Smooth muscle cell (in vitro differentiated cells): ENCODE measurements around the gene EXOC6B. TPM values are rescaled to one million over a fixed set of nuclear protein-coding genes. Genes with fewer than 3 reads are reported as not detected.

ENCODE experiments used
- DNase-seq: peaks from one replicate; lab custom pipeline; 2025; ENCODE audit not compliant: unreplicated experiment; lab: John Stamatoyannopoulos, UW
- H2AFZ ChIP-seq: fragments of 200-600 bp; sonication (generic); 2 replicates; pipeline ENCODE4 v1.6.0; 2016; ENCODE audit warnings: antibody characterized with exemption, low read depth, mild to moderate bottlenecking
- H3F3A ChIP-seq: fragments of 200-600 bp; sonication (generic); 2 replicates; pipeline ENCODE4 v1.6.0; 2017; ENCODE audit warnings: antibody characterized with exemption, low read depth
- H3K27ac ChIP-seq: fragments of 200-600 bp; sonication (generic); 2 replicates; pipeline ENCODE4 v1.5.1; 2016; ENCODE audit warnings: low read depth, mild to moderate bottlenecking
- H3K27me3 ChIP-seq: fragments of 200-600 bp; sonication (generic); 2 replicates; pipeline ENCODE4 v1.6.1; 2016; ENCODE audit warnings: low read depth, mild to moderate bottlenecking
- H3K36me3 ChIP-seq: fragments of 200-600 bp; sonication (generic); 2 replicates; pipeline ENCODE4 v1.5.1; 2016; ENCODE audit warnings: low read depth
- H3K4me1 ChIP-seq: fragments of 200-600 bp; sonication (generic); 2 replicates; pipeline ENCODE4 v1.5.1; 2016; ENCODE audit warnings: low read depth
- H3K4me2 ChIP-seq: fragments of 200-600 bp; sonication (generic); 2 replicates; pipeline ENCODE4 v1.6.0; 2016; ENCODE audit warnings: mild to moderate bottlenecking
- H3K4me3 ChIP-seq: fragments of 200-600 bp; sonication (generic); 2 replicates; pipeline ENCODE4 v1.5.1; 2016; ENCODE audit warnings: mild to moderate bottlenecking
- H3K79me2 ChIP-seq: fragments of 200-600 bp; sonication (generic); 2 replicates; pipeline ENCODE4 v1.6.0; 2016; ENCODE audit warnings: low read depth, mild to moderate bottlenecking
- H3K9ac ChIP-seq: fragments of 200-600 bp; sonication (generic); 2 replicates; pipeline ENCODE4 v1.6.0; 2016; ENCODE audit warnings: low read depth
- H3K9me3 ChIP-seq: fragments of 200-600 bp; sonication (generic); replicated peaks from 2 replicates; pipeline ENCODE4 v1.5.1; 2016; ENCODE audit warnings: low read depth
- H4K20me1 ChIP-seq: fragments of 200-600 bp; sonication (generic); 2 replicates; pipeline ENCODE4 v1.6.0; 2016; ENCODE audit warnings: low read depth
- WGBS: methylation state at CpG from one replicate; pipeline ENCODE4 v1.1.7; 2016; ENCODE audit warnings: low lambda C conversion rate; 5-methylcytosine and 5-hydroxymethylcytosine counted together
- polyA plus RNA-seq: library from polyadenylated mRNA; unstranded; fragments of >200 nt; fragmentation: Nextera tagmentation; extraction: Ambion mirVana; gene quantifications from 2 replicates; pipeline ENCODE4 v1.2.1, GENCODE V29; 2016
- total RNA-seq: library from RNA; depleted of rRNA; stranded (reverse); fragments of >200 nt; gene quantifications from 2 replicates; pipeline ENCODE4 v1.2.3, GENCODE V29; 2014
- TF ChIP-seq, protein P1 (sequence below): fragments of 200-600 bp; sonication (generic); IDR thresholded peaks from 2 replicates; pipeline ENCODE4 v1.5.1; 2017; ENCODE audit warnings: borderline replicate concordance, mild to moderate bottlenecking, antibody characterized with exemption; ENCODE audit not compliant: insufficient read depth, poor library complexity, severe bottlenecking

Gene EXOC6B
- total and polyA plus RNA-seq, 2 experiments from 2014 or later = 6.9 to 19.7 TPM

DNA sequence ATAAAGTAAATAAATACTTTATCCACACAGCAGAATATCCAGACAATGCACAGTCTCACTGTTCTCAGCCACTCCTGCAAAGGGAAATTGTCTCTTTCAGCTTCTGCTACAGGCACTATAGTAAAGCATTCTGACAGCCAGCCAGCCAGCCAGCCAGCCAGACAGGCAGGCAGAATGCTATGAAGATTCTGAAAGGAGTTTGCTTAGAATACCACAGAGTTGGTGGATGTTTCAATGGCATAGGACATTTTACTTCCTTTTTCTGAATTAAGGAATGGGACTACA, 562.1 kb downstream of the EXOC6B start:
- DNase-seq = no peak
- Histone ChIP-seq H3K27me3 (no peaks in the 10 kb centered on the region), H3K4me3 (no peak overlapping the region), H3K36me3 (no peaks in the 10 kb centered on the region), H3K79me2 (no peaks in the 10 kb centered on the region), H3K9me3 (no peaks in the 10 kb centered on the region), H3K4me2 (no peak overlapping the region), H3K9ac (no peak overlapping the region), H4K20me1 (no peaks in the 10 kb centered on the region), H3F3A (no peaks in the 10 kb centered on the region), H3K4me1 (no peaks in the 10 kb centered on the region), H2AFZ (no peak overlapping the region), H3K27ac (no peak overlapping the region)
- TF ChIP-seq, protein P1, sequence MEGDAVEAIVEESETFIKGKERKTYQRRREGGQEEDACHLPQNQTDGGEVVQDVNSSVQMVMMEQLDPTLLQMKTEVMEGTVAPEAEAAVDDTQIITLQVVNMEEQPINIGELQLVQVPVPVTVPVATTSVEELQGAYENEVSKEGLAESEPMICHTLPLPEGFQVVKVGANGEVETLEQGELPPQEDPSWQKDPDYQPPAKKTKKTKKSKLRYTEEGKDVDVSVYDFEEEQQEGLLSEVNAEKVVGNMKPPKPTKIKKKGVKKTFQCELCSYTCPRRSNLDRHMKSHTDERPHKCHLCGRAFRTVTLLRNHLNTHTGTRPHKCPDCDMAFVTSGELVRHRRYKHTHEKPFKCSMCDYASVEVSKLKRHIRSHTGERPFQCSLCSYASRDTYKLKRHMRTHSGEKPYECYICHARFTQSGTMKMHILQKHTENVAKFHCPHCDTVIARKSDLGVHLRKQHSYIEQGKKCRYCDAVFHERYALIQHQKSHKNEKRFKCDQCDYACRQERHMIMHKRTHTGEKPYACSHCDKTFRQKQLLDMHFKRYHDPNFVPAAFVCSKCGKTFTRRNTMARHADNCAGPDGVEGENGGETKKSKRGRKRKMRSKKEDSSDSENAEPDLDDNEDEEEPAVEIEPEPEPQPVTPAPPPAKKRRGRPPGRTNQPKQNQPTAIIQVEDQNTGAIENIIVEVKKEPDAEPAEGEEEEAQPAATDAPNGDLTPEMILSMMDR = no peak

GRCh38 chr2:72263043-72263775, 562.6 kb downstream of the EXOC6B start:
- no peak overlapping the region for H2AFZ ChIP-seq
- H3K27ac ChIP-seq = no peak overlapping the region
- DNase-seq = no peak
- TF ChIP-seq, protein P1 = no peak
- H4K20me1 ChIP-seq = no peaks in the 10 kb centered on the region
- H3K4me3 ChIP-seq = no peak overlapping the region
- no peaks in the 10 kb centered on the region for H3F3A ChIP-seq
- no peaks in the 10 kb centered on the region for H3K9me3 ChIP-seq
- H3K4me2 ChIP-seq = no peak overlapping the region
- H3K79me2 ChIP-seq = no peaks in the 10 kb centered on the region
- H3K9ac ChIP-seq = no peak overlapping the region
- 92% methylated on average over 4 of the region's 4 CpGs for WGBS
- no peaks in the 10 kb centered on the region for H3K4me1 ChIP-seq
- no peaks in the 10 kb centered on the region for H3K36me3 ChIP-seq
- H3K27me3 ChIP-seq = no peaks in the 10 kb centered on the region

DNA sequence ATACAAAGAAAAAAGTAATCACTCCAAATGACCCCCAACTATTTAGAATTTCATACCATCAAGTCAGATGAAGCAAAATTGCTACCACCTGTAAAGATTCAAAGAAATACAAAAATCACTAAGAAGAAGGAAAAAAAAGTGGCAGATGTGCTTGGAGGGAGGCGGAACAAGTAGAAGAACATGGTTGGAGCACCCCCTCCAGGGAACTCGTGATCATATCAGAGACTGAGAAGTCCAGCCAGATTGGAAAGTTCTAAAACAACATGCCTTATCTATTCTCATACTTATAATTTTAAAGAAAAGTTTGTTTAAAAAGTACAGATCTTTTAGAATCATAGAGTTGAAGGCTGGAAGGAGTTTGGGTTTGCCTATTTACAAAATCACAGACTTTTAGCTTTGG, 564.8 kb downstream of the EXOC6B start:
- Histone ChIP-seq H3F3A (no peaks in the 10 kb centered on the region), H3K9ac (no peak overlapping the region), H3K4me1 (no peaks in the 10 kb centered on the region), H3K4me2 (no peak overlapping the region), H4K20me1 (peaks cover 3% of the 10 kb centered on the region), H3K79me2 (no peaks in the 10 kb centered on the region), H3K9me3 (no peaks in the 10 kb centered on the region), H3K36me3 (no peaks in the 10 kb centered on the region), H2AFZ (no peak overlapping the region), H3K27me3 (no peaks in the 10 kb centered on the region), H3K27ac (no peak overlapping the region), H3K4me3 (no peak overlapping the region)
- WGBS = 84% methylated on average over 2 of the region's 2 CpGs
- no peak for DNase-seq
- TF ChIP-seq, protein P1 = no peak

DNA sequence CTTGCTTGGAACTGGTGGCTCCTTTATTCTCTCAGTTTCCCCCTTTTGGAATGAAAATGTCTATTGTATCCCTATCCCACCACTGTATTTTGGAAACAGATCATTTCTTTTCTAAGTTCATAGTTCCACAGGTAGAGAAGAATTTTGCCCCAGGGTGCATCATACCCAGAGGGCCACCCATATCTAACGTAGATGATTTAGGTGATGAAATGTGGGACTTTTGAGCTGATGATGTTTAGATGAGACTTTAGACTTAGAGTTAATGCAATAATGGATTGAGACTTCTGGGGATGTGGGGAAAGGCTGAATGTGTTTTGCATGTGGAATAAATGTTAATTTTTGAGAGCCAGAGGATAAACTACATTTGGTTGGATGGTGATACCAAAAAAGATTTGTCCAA, 570.3 kb downstream of the EXOC6B start:
- no peaks in the 10 kb centered on the region for H3K4me1 ChIP-seq
- H3K27me3 ChIP-seq = no peaks in the 10 kb centered on the region
- WGBS = 93% methylated on average over 1 of the region's 1 CpG
- H3K4me3 ChIP-seq = no peak overlapping the region
- H2AFZ ChIP-seq = no peak overlapping the region
- no peak overlapping the region for H3K4me2 ChIP-seq
- no peaks in the 10 kb centered on the region for H3K36me3 ChIP-seq
- H3F3A ChIP-seq = no peaks in the 10 kb centered on the region
- TF ChIP-seq, protein P1 = no peak
- no peak overlapping the region for H3K27ac ChIP-seq
- no peak for DNase-seq
- H3K9ac ChIP-seq = no peak overlapping the region
- no peaks in the 10 kb centered on the region for H3K9me3 ChIP-seq
- H3K79me2 ChIP-seq = no peaks in the 10 kb centered on the region
- H4K20me1 ChIP-seq = peaks cover 3% of the 10 kb centered on the region
